ENCODE results near the gene P3H2.
"Not testable (repeated sequence)": the region's sequence is repeated elsewhere in the genome, so short reads cannot be mapped to it uniquely, and the experiment has no call there.

P3H2 gene, protein sequence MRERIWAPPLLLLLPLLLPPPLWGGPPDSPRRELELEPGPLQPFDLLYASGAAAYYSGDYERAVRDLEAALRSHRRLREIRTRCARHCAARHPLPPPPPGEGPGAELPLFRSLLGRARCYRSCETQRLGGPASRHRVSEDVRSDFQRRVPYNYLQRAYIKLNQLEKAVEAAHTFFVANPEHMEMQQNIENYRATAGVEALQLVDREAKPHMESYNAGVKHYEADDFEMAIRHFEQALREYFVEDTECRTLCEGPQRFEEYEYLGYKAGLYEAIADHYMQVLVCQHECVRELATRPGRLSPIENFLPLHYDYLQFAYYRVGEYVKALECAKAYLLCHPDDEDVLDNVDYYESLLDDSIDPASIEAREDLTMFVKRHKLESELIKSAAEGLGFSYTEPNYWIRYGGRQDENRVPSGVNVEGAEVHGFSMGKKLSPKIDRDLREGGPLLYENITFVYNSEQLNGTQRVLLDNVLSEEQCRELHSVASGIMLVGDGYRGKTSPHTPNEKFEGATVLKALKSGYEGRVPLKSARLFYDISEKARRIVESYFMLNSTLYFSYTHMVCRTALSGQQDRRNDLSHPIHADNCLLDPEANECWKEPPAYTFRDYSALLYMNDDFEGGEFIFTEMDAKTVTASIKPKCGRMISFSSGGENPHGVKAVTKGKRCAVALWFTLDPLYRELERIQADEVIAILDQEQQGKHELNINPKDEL

GRCh38 chr3:190120269-190121060 is at the start of gene P3H2:
TSS of gene P3H2 (minus strand) at chr3:190120897. CDS start at chr3:190120731, 166 bp downstream.
- DNase-seq (ENCODE audit: low read depth), result no peak

GRCh38 chr3:190169877-190170276 is 49.2 kb upstream of the P3H2 start:
- no peak for DNase-seq (ENCODE audit: low read depth)

DNA sequence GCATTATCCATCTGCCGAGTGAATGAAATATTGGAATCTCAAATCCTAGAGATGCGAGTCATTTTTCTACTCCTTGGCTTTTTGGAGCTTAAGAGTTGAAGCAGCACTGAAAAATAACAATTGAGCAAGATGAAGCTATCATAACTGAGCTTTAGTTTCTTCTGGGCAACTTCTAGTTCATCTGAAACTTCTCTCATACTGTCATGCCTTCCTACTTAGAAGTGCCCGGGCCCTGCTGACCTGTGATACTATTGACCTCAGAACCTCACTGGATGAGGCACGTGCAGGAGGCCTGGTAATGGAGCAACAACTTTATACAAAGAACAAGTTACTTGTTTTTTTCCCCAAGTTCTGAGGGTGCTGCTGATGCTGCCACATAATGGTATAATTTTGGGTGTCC is 48.5 kb upstream of the P3H2 start:
- DNase-seq (ENCODE audit: low read depth), result no peak

GRCh38 chr3:190167936-190168680 is 47.4 kb upstream of the P3H2 start:
- no peak for DNase-seq (ENCODE audit: low read depth)

GRCh38 chr3:190166948-190167347 is 46.3 kb upstream of the P3H2 start:
- no peak for DNase-seq (ENCODE audit: low read depth)

DNA sequence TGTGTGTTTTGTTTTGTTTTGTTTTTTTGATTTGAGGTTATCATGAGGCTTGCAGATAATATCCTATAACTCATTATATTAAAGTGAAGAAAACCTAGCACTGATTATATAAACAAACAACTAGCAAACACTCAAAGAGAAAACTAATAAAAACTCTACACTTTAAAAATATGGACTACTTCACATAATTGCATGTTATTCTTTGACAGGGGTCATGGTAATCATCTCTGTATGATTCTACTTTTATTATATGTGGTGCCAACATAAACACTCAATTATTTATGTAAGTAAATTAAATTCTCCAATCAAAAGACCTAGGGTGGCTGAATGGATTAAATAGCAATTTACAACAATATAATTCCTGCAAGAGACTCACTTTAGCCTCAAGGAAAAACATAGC is 44.6 kb upstream of the P3H2 start:
- DNase-seq (ENCODE audit: low read depth), result no peak

- DNase-seq (ENCODE audit: low read depth), result not testable (repeated sequence)
These were observed 41.3 kb upstream of the P3H2 start for GRCh38 chr3:190162013-190162412.

- DNase-seq (ENCODE audit: low read depth), result no peak
These were observed 39.3 kb upstream of the P3H2 start for GRCh38 chr3:190159902-190160435.

DNA sequence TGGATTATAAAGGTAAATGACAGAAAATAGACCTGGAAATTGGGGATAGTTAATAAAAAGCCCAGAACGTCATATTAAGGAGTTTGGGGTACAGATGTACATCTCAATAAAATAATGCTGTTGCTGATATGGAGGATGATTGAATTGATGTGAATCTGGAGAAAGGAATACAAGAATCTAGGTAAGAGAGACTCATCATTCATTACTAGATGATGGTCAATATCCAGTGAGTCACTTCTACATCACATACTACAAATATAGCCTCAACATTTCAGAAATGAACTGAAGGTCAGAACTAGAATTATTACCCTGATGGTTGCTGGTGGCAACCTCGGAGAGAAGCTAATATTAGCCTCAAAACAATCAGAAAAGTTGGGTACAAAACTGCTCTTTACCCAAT is 37.6 kb upstream of the P3H2 start:
- DNase-seq (ENCODE audit: low read depth), result no peak

DNA sequence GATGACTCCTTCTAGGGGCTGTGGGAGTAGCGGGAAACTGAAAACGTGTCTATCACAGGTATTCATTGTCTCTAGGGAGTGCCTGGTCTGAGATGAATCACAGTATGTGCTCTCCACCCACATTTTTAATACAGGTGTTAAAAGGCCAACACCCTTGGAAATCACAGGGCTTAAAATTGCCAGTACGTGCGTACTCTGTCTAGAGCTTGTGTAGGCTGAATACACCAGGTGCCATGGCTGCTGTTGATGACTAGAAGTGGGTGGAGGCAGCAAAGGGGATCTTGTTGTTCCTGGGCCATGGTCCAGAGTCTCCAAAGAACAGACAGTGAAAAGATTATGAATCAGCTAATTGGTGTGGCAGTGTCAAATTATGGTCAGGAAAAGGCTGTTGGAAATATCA is 35.1 kb upstream of the P3H2 start:
- DNase-seq (ENCODE audit: low read depth), result no peak

DNA sequence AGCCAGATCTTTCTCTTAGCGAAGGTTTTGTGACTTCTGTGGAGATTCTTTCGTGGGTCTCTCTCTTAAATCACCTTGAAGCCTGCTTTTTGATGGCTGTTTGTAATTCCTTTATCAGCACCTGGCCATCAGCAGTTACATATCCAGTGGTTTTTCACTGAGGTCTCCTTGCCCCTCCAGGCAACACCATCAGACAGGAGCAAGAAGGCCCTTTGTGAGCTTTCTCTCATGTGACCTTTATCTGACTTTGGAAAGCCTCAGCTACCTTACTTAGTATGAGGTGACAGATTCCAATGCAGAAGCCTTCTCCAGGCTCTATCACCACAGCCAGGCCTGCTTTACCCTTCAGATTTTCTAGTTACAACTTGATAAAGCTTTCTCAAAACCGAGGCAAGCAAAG is 30.0 kb upstream of the P3H2 start:
- no peak for DNase-seq (ENCODE audit: low read depth)

GRCh38 chr3:190149830-190150619 is 29.3 kb upstream of the P3H2 start:
- DNase-seq (ENCODE audit: low read depth), result not testable (repeated sequence)

DNA sequence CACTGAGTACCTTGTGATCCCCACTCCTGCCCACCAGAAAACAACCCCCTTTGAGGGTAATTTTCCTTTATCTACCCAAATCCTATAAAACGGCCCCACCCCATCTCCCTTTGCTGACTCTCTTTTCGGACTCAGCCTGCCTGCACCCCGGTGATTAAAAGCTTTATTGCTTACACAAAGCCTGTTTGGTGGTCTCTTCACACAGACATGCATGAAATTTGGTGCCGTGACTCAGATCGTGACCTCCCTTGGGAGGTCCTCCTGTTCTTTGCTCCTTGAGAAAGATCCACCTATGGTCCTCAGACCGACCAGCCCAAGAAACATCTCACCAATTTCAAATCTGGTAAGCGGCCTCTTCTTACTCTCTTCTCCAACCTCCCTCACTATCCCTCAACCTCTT is 24.1 kb upstream of the P3H2 start:
- not testable (repeated sequence) for DNase-seq (ENCODE audit: low read depth)

DNA sequence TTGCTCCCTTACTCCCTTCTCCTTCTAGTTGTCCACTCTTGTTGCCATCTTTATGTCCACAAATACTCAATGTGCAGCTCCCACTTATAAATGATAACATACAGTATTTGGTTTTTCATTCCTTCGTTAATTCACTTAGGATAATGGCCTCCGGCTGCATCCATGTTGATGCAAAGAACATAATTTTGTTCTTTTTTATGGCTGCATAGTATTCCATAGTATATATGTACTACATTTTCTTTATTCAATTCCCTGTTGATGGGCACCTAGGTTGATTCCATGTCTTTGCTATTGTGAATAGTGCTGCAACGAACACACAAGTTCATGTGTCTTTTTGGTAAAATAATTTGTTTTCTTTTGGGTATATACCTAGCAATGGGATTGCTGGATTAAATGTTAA is 21.3 kb upstream of the P3H2 start:
- no peak for DNase-seq (ENCODE audit: low read depth)

GRCh38 chr3:190139365-190139764 is 18.7 kb upstream of the P3H2 start:
- no peak for DNase-seq (ENCODE audit: low read depth)

GRCh38 chr3:190132371-190132770 is 11.7 kb upstream of the P3H2 start:
- no peak for DNase-seq (ENCODE audit: low read depth)

- DNase-seq (ENCODE audit: low read depth), result no peak
These were observed 10.6 kb upstream of the P3H2 start for GRCh38 chr3:190131329-190131728.

DNA sequence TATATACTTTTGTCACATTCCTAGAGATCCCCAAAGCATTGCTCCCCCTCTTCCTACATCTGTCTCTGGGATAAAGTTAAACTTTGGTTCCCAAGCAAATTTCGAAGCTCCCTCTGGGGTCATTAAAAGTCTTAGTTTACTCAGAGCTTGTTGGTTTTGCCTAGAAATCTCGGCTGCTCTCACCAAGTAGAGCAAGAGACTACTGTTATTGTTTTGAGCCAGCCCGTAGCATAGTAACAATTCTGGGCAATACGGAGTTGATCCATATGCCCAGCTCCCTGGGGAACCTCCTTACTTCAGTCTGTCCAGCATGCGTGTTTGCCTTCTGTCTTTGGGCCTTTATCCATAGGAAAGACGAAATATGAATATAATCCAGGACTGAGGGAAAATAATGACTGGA is 10.0 kb upstream of the P3H2 start:
- DNase-seq (ENCODE audit: low read depth), result no peak

- no peak for DNase-seq (ENCODE audit: low read depth)
These were observed 9.3 kb upstream of the P3H2 start for GRCh38 chr3:190130037-190130436.

DNA sequence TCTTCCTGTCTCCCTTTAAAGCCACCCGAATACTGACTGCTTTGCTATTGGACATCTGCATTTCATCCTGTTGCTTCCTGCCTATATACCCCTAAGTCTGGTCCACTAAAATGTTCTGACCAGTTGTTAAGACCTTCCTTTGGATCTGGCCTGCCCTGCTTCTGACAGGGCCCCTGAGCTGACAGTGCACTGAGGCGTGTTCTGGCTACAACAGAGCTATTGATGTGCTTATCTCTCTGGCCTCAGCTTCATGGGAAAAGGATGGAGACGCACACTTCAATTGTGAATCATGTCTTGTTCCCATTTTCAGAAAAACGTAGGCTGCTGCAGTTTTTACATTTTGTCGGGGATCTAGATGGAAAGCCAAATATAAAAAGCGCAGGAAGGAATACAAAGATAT is 7.1 kb upstream of the P3H2 start:
- DNase-seq (ENCODE audit: low read depth), result no peak

- no peak for DNase-seq (ENCODE audit: low read depth)
These were observed 6.5 kb upstream of the P3H2 start for GRCh38 chr3:190127195-190127594.

All from CMK (cell line).